ENCODE data around the gene ARGLU1. TPM values are rescaled to one million over a fixed set of nuclear protein-coding genes. Genes with fewer than 3 reads are reported as not detected.

The ARGLU1 gene
- total and polyA plus RNA-seq, 9 of the 15 experiments (the other 6 are each of a cell fraction or from before 2014, with no cell fraction given): 19.3 to 99.9 (median 49.3) TPM

GRCh38 chr13:106536244-106537034 lies 31.5 kb downstream of the ARGLU1 start:
- ATAC-seq (peak; percentile 78), DNase-seq (ENCODE audit: extremely low read depth in 1 of 4, low spot score in 3 of 4) (peak; percentile 59 to 86 (median 62)), FAIRE-seq (peak; percentile 51)
- Histone ChIP-seq H2AFZ (ENCODE audit: low read depth, low read length) (peak overlapping the region; percentile 87), H3K79me2 (ENCODE audit: control insufficient read depth, insufficient read depth, low read length) (no peaks in the 10 kb centered on the region), H3K9me1 (ENCODE audit: control insufficient read depth, insufficient read depth, low read length) (no peaks in the 10 kb centered on the region), H3K27ac (ENCODE audit: extremely low read depth, low read depth, low read length) (no peak overlapping the region), H3K4me2 (ENCODE audit: insufficient read depth, low read length) (peak overlapping the region; percentile 73), H3K4me3 (peak overlapping the region; percentile 47), H3K36me3 (ENCODE audit: control insufficient read depth, insufficient read depth, low read length) (peaks cover 9% of the 10 kb centered on the region; the same call in 1 of the 3 replicates), H3K4me1 (replicated peaks in 1 of 2; ENCODE audit: control insufficient read depth in 2 of 2, insufficient read depth in 2 of 2, low read length in 2 of 2) (peaks cover 0 to 19% of the 10 kb centered on the region in 2 experiments; a peak in 2 of 5 replicates), H3K9me3 (replicated peaks; ENCODE audit: control insufficient read depth, insufficient read depth, low read depth, low read length) (no peaks in the 10 kb centered on the region), H3K27me3 (ENCODE audit: control insufficient read depth in 2 of 2, insufficient read depth in 2 of 2, low read length in 2 of 2) (no peaks in the 10 kb centered on the region; a peak in 1 of 5 replicates), H3K9ac (ENCODE audit: insufficient read depth in 1 of 2, low read depth in 2 of 2, low read length in 2 of 2) (peak overlapping the region; percentile 25 to 70; a peak in 3 of 4 replicates), H4K20me1 (replicated peaks; ENCODE audit: control insufficient read depth, insufficient read depth, low read length) (no peaks in the 10 kb centered on the region)
- in situ Hi-C loops (cut with MboI): no loop called here
- ChIA-PET CTCF (ENCODE audit: low intra/inter-chr PET ratio) (no interaction called here), POLR2A (interaction anchor here (0.5 to 1.1 kb wide), 3 partner anchors 9 to 96 kb away, joined by 3 read pairs; no protein-coding TSS in a partner anchor)
- no TSS peak for BruUV-seq (replicated peaks)
- 10% methylated on average over 20 of the region's 50 CpGs for WGBS (ENCODE audit: insufficient coverage, low coverage, missing lambda C conversion rate)
- intact Hi-C loops (cut with micrococcal nuclease): loop anchor here (2.0 kb wide), 1 partner anchor 84 kb away; no protein-coding TSS in a partner anchor
- TF ChIP-seq DPF2 (IDR thresholded peaks at IDR 0.05) (no peak), TCFL5 (CRISPR knock-in tag; conservative IDR thresholded peaks at IDR 0.05) (no peak), MAX (CRISPR knock-in tag; IDR thresholded peaks at IDR 0.05) (peak; percentile 25; the same call in 1 of the 2 replicates), MBD1 (CRISPR knock-in tag; IDR thresholded peaks at IDR 0.05) (no peak), HMGN3 (IDR thresholded peaks at IDR 0.05; ENCODE audit: borderline replicate concordance, extremely low read depth, insufficient read length, low read depth, low read length) (no peak), HDAC3 (IDR thresholded peaks at IDR 0.05; ENCODE audit: borderline replicate concordance, partially characterized antibody) (no peak), ZFP1 (CRISPR knock-in tag; IDR thresholded peaks at IDR 0.05) (no peak), ZNF184 (CRISPR knock-in tag; IDR thresholded peaks at IDR 0.05) (no peak), CTCFL (IDR thresholded peaks at IDR 0.05; ENCODE audit: borderline replicate concordance, insufficient read depth, low read depth, low read length, poor library complexity, severe bottlenecking) (peak; percentile 29), ZKSCAN1 (IDR thresholded peaks at IDR 0.05; ENCODE audit: low read depth, low read length) (0 out of 2 replicates have a peak, but pooled peaks have one; percentile 25), GATA2 (CRISPR knock-in tag; IDR thresholded peaks at IDR 0.05) (no peak), ZNF282 (CRISPR knock-in tag; IDR thresholded peaks at IDR 0.05) (no peak)
